ENCODE data around the gene FBN1. TPM values are rescaled to one million over a fixed set of nuclear protein-coding genes. Genes with fewer than 3 reads are reported as not detected.

FBN1 gene
- polyA plus RNA-seq, 3 donors, result 11.6 to 85.4 (median 55.2) TPM

GRCh38 chr15:48469681-48470080 is 175.8 kb downstream of the FBN1 start:
- H3K27ac ChIP-seq (ENCODE audit: low read depth, low read length), result no peak overlapping the region
- 78 to 84% (median 82%) methylated on average over 5 of the region's 5 CpGs for WGBS, 3 donors

- 74 to 94% (median 77%) methylated on average over 6 of the region's 6 CpGs for WGBS, 3 donors
- H3K27ac ChIP-seq (ENCODE audit: low read depth, low read length), result no peak overlapping the region
These were observed 176.2 kb downstream of the FBN1 start for GRCh38 chr15:48469271-48469670.

GRCh38 chr15:48467801-48468200 is 177.7 kb downstream of the FBN1 start:
- no peak overlapping the region for H3K27ac ChIP-seq (ENCODE audit: low read depth, low read length)
- WGBS, 3 donors, result 90 to 93% (median 91%) methylated on average over 4 of the region's 4 CpGs

GRCh38 chr15:48466820-48467219 is 178.7 kb downstream of the FBN1 start:
- 100% methylated on average over 1 of the region's 1 CpG for WGBS, 3 donors
- H3K27ac ChIP-seq (ENCODE audit: low read depth, low read length), result no peak overlapping the region

GRCh38 chr15:48466079-48466478 is 179.4 kb downstream of the FBN1 start:
- H3K27ac ChIP-seq (ENCODE audit: low read depth, low read length), result no peak overlapping the region

- WGBS, 3 donors, result 80 to 86% (median 83%) methylated on average over 5 of the region's 5 CpGs
- no peak overlapping the region for H3K27ac ChIP-seq (ENCODE audit: low read depth, low read length)
These were observed 180.1 kb downstream of the FBN1 start for GRCh38 chr15:48465410-48465809.

GRCh38 chr15:48463366-48463880 is 182.1 kb downstream of the FBN1 start:
- H3K27ac ChIP-seq (ENCODE audit: low read depth, low read length), result no peak overlapping the region
- 83 to 89% (median 84%) methylated on average over 4 of the region's 4 CpGs for WGBS, 3 donors

- H3K27ac ChIP-seq (ENCODE audit: low read depth, low read length), result no peak overlapping the region
- 81 to 91% (median 87%) methylated on average over 4 of the region's 4 CpGs for WGBS, 3 donors
These were observed 182.8 kb downstream of the FBN1 start for GRCh38 chr15:48462688-48463087.

GRCh38 chr15:48459571-48460442 is 185.7 kb downstream of the FBN1 start:
- H3K27ac ChIP-seq (ENCODE audit: low read depth, low read length), result no peak overlapping the region
- WGBS, 3 donors, result 72 to 85% (median 75%) methylated on average over 7 of the region's 7 CpGs

- H3K27ac ChIP-seq (ENCODE audit: low read depth, low read length), result no peak overlapping the region
- 73 to 79% (median 76%) methylated on average over 2 of the region's 2 CpGs for WGBS, 3 donors
These were observed 186.6 kb downstream of the FBN1 start for GRCh38 chr15:48458876-48459275.

GRCh38 chr15:48456134-48456533 is 189.4 kb downstream of the FBN1 start:
- 52 to 62% (median 53%) methylated on average over 1 of the region's 1 CpG for WGBS, 3 donors

GRCh38 chr15:48451736-48452135 is 193.8 kb downstream of the FBN1 start:
- WGBS, 3 donors, result 42 to 60% (median 47%) methylated on average over 3 of the region's 3 CpGs
- no peak overlapping the region for H3K27ac ChIP-seq (ENCODE audit: low read depth, low read length)

More at GRCh38 chr15:48456134-48456533, 189.4 kb downstream of the FBN1 start:
- H3K27ac ChIP-seq (ENCODE audit: low read depth, low read length), result no peak overlapping the region

- no peak overlapping the region for H3K27ac ChIP-seq (ENCODE audit: low read depth, low read length)
- WGBS, 3 donors, result 38 to 53% (median 43%) methylated on average over 3 of the region's 3 CpGs
These were observed 194.3 kb downstream of the FBN1 start for GRCh38 chr15:48451241-48451640.

GRCh38 chr15:48449734-48450133 is 195.8 kb downstream of the FBN1 start:
- 90 to 96% (median 94%) methylated on average over 3 of the region's 3 CpGs for WGBS, 3 donors
- no peak overlapping the region for H3K27ac ChIP-seq (ENCODE audit: low read depth, low read length)

- 72 to 91% (median 77%) methylated on average over 1 of the region's 1 CpG for WGBS, 3 donors
These were observed 197.9 kb downstream of the FBN1 start for GRCh38 chr15:48447657-48448056.

GRCh38 chr15:48447058-48447457 is 198.5 kb downstream of the FBN1 start:
- WGBS, 3 donors, result 95 to 98% (median 95%) methylated on average over 1 of the region's 1 CpG

More at GRCh38 chr15:48447657-48448056, 197.9 kb downstream of the FBN1 start:
- H3K27ac ChIP-seq (ENCODE audit: low read depth, low read length), result no peak overlapping the region

GRCh38 chr15:48442011-48442410 is 203.5 kb downstream of the FBN1 start:
- 72 to 91% (median 86%) methylated on average over 2 of the region's 2 CpGs for WGBS, 3 donors
- H3K27ac ChIP-seq (ENCODE audit: low read depth, low read length), result no peak overlapping the region

More at GRCh38 chr15:48447058-48447457, 198.5 kb downstream of the FBN1 start:
- no peak overlapping the region for H3K27ac ChIP-seq (ENCODE audit: low read depth, low read length)

GRCh38 chr15:48440084-48440483 is 205.4 kb downstream of the FBN1 start:
- H3K27ac ChIP-seq (ENCODE audit: low read depth, low read length), result no peak overlapping the region
- 24 to 52% (median 37%) methylated on average over 3 of the region's 3 CpGs for WGBS, 3 donors

- WGBS, 3 donors, result 70 to 77% (median 75%) methylated on average over 3 of the region's 3 CpGs
- no peak overlapping the region for H3K27ac ChIP-seq (ENCODE audit: low read depth, low read length)
These were observed 208.3 kb downstream of the FBN1 start for GRCh38 chr15:48437178-48437577.

- no peak overlapping the region for H3K27ac ChIP-seq (ENCODE audit: low read depth, low read length)
- WGBS, 3 donors, result 82 to 90% (median 88%) methylated on average over 4 of the region's 4 CpGs
These were observed 210.2 kb downstream of the FBN1 start for GRCh38 chr15:48435321-48435720.

All from adipose tissue (tissue), 3 donors.